ENCODE results near the gene GRIN2A.

- TF ChIP-seq EP300 (IDR thresholded peaks at IDR 0.05) (no peak), POLR2A (IDR thresholded peaks at IDR 0.05) (no peak)
- TF ChIP-seq, protein P1, sequence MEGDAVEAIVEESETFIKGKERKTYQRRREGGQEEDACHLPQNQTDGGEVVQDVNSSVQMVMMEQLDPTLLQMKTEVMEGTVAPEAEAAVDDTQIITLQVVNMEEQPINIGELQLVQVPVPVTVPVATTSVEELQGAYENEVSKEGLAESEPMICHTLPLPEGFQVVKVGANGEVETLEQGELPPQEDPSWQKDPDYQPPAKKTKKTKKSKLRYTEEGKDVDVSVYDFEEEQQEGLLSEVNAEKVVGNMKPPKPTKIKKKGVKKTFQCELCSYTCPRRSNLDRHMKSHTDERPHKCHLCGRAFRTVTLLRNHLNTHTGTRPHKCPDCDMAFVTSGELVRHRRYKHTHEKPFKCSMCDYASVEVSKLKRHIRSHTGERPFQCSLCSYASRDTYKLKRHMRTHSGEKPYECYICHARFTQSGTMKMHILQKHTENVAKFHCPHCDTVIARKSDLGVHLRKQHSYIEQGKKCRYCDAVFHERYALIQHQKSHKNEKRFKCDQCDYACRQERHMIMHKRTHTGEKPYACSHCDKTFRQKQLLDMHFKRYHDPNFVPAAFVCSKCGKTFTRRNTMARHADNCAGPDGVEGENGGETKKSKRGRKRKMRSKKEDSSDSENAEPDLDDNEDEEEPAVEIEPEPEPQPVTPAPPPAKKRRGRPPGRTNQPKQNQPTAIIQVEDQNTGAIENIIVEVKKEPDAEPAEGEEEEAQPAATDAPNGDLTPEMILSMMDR (IDR thresholded peaks at IDR 0.05), result no peak
These were observed 408.9 kb downstream of the GRIN2A start for GRCh38 chr16:9773289-9773688.

Data from gastroesophageal sphincter (tissue), 3 donors.